Measurements from ENCODE around the gene P2RY4. TPM values are rescaled to one million over a fixed set of nuclear protein-coding genes. Genes with fewer than 3 reads are reported as not detected.

Gene P2RY4
- total RNA-seq, 1 donor = under 0.01 TPM

DNA sequence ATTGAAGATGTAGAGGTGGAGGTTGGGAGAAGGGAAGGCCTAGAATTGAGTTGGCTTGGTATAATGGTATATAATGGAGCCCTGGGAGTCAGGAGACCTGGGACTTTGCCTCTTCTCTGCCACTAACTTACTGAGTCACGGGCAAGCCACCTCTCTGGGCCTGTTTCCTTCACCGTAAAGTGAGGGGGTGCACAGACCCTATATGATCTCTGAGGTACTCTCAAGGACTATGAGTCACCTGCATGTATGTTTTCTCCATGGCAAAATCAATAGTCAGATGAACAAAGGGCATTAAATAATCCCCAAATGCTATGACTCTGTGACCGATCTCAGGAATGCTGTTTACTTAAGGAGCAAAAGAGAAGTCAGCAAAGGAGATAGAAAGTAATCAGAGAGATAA lies 5.1 kb downstream of the P2RY4 start:
- no peak overlapping the region for H3K27ac ChIP-seq (ENCODE audit: low read depth, low read length)
- H3K36me3 ChIP-seq (ENCODE audit: insufficient read depth, low read length) = no peaks in the 10 kb centered on the region
- no peak overlapping the region for H3K4me2 ChIP-seq (ENCODE audit: insufficient read depth, low read length)
- H3K4me3 ChIP-seq (ENCODE audit: insufficient read depth, low read length) = no peak overlapping the region
- H3K27me3 ChIP-seq (ENCODE audit: insufficient read depth, low read length) = no peaks in the 10 kb centered on the region
- H3K79me2 ChIP-seq (ENCODE audit: insufficient read depth, low read length) = no peaks in the 10 kb centered on the region
- DNase-seq (ENCODE audit: insufficient read length, low spot score, missing footprints) = no peak
- no peaks in the 10 kb centered on the region for H4K20me1 ChIP-seq (ENCODE audit: insufficient read depth, low read length)
- H3K4me1 ChIP-seq (ENCODE audit: insufficient read depth, low read length) = no peaks in the 10 kb centered on the region
- H3K9me3 ChIP-seq (ENCODE audit: low read depth, low read length) = no peaks in the 10 kb centered on the region
- H2AFZ ChIP-seq (ENCODE audit: low read length) = no peak overlapping the region
- TF ChIP-seq, protein P1, sequence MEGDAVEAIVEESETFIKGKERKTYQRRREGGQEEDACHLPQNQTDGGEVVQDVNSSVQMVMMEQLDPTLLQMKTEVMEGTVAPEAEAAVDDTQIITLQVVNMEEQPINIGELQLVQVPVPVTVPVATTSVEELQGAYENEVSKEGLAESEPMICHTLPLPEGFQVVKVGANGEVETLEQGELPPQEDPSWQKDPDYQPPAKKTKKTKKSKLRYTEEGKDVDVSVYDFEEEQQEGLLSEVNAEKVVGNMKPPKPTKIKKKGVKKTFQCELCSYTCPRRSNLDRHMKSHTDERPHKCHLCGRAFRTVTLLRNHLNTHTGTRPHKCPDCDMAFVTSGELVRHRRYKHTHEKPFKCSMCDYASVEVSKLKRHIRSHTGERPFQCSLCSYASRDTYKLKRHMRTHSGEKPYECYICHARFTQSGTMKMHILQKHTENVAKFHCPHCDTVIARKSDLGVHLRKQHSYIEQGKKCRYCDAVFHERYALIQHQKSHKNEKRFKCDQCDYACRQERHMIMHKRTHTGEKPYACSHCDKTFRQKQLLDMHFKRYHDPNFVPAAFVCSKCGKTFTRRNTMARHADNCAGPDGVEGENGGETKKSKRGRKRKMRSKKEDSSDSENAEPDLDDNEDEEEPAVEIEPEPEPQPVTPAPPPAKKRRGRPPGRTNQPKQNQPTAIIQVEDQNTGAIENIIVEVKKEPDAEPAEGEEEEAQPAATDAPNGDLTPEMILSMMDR (IDR thresholded peaks at IDR 0.05; ENCODE audit: extremely low read depth, low read depth, low read length) = no peak

DNA sequence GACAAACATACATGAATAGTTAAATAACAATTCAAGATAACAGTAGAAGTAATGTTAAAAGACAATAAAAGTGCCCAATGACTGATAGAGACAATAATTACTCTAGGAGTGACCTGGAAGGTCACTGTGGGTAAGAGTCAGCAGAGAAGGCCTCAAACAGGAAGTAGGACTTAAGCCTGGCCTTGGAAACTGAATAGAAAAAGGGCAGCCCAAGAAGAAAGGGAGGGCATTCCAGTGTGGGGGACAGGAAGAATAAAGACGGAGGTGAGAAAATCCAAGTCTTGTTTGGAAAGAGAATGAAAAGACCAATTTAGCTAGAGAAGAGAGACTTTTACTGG lies 6.0 kb downstream of the P2RY4 start:
- DNase-seq (ENCODE audit: insufficient read length, low spot score, missing footprints) = no peak
- no peaks in the 10 kb centered on the region for H3K9me3 ChIP-seq (ENCODE audit: low read depth, low read length)
- H4K20me1 ChIP-seq (ENCODE audit: insufficient read depth, low read length) = no peaks in the 10 kb centered on the region
- H2AFZ ChIP-seq (ENCODE audit: low read length) = no peak overlapping the region
- TF ChIP-seq, protein P1 (IDR thresholded peaks at IDR 0.05; ENCODE audit: extremely low read depth, low read depth, low read length) = no peak
- no peaks in the 10 kb centered on the region for H3K36me3 ChIP-seq (ENCODE audit: insufficient read depth, low read length)
- no peak overlapping the region for H3K4me3 ChIP-seq (ENCODE audit: insufficient read depth, low read length)
- no peaks in the 10 kb centered on the region for H3K4me1 ChIP-seq (ENCODE audit: insufficient read depth, low read length)
- no peak overlapping the region for H3K27ac ChIP-seq (ENCODE audit: low read depth, low read length)
- no peak overlapping the region for H3K4me2 ChIP-seq (ENCODE audit: insufficient read depth, low read length)
- H3K27me3 ChIP-seq (ENCODE audit: insufficient read depth, low read length) = no peaks in the 10 kb centered on the region
- no peaks in the 10 kb centered on the region for H3K79me2 ChIP-seq (ENCODE audit: insufficient read depth, low read length)

DNA sequence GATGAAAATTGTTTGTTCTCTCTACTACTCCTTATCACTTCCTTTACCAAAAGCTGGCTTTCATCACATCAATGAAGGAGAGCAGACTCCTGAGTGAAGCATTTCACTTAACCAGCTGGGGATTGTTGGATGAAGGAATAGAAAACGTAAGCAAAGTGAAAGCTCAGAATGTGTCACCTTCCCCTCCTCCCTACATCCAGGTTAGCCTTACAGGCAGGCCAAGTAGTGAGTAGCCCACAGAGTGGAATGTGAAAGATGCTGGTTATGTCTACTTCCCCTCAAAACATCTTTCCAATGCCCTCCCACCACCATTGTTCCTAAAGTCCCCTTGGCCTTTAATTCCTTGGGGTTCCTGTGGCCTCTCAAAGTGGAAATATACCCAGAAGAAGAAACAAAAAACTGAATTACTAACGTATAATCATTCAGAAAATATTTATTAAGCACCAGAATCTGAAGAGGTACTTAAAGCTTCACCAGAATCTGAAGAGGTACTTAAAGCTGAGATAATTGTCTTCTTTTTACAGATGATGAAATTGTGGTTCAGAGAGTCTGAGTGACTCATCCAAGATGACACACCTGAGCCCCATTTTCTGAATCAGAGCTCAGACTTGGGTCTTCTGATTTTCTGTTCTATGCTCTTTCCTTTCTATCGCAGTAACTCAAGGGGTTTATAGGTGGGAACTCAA lies 6.5 kb downstream of the P2RY4 start:
- no peak for DNase-seq (ENCODE audit: insufficient read length, low spot score, missing footprints)
- TF ChIP-seq, protein P1 (IDR thresholded peaks at IDR 0.05; ENCODE audit: extremely low read depth, low read depth, low read length) = no peak
- Histone ChIP-seq H3K4me3 (ENCODE audit: insufficient read depth, low read length) (no peak overlapping the region), H4K20me1 (ENCODE audit: insufficient read depth, low read length) (no peaks in the 10 kb centered on the region), H3K4me2 (ENCODE audit: insufficient read depth, low read length) (no peak overlapping the region), H3K27ac (ENCODE audit: low read depth, low read length) (no peak overlapping the region), H3K36me3 (ENCODE audit: insufficient read depth, low read length) (no peaks in the 10 kb centered on the region), H3K9me3 (ENCODE audit: low read depth, low read length) (no peaks in the 10 kb centered on the region), H3K4me1 (ENCODE audit: insufficient read depth, low read length) (no peaks in the 10 kb centered on the region), H3K79me2 (ENCODE audit: insufficient read depth, low read length) (no peaks in the 10 kb centered on the region), H2AFZ (ENCODE audit: low read length) (no peak overlapping the region), H3K27me3 (ENCODE audit: insufficient read depth, low read length) (no peaks in the 10 kb centered on the region)

DNA sequence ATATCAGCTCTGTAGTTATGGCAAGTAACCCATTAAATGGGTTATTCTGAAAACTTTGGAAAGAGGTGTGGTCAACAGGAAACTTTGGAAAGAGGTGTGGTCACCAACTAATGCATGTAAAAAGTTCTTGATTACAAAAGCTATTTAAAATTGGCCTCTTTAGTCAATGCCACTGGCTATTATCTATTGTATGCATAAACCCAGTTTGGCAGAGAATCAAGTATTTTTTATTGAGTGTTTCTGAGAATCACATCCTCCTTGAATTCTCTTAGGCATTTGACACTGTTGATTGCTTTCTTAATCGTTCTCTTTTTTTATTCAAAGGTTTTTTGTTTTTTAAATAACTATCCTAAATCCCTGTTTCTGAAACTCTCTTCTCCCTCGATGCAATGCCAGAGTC lies 7.5 kb downstream of the P2RY4 start:
- Histone ChIP-seq H4K20me1 (ENCODE audit: insufficient read depth, low read length) (no peaks in the 10 kb centered on the region), H3K79me2 (ENCODE audit: insufficient read depth, low read length) (no peaks in the 10 kb centered on the region), H2AFZ (ENCODE audit: low read length) (no peak overlapping the region), H3K4me1 (ENCODE audit: insufficient read depth, low read length) (no peaks in the 10 kb centered on the region), H3K36me3 (ENCODE audit: insufficient read depth, low read length) (no peaks in the 10 kb centered on the region), H3K27me3 (ENCODE audit: insufficient read depth, low read length) (no peaks in the 10 kb centered on the region), H3K27ac (ENCODE audit: low read depth, low read length) (no peak overlapping the region), H3K4me3 (ENCODE audit: insufficient read depth, low read length) (no peak overlapping the region), H3K9me3 (ENCODE audit: low read depth, low read length) (no peaks in the 10 kb centered on the region), H3K4me2 (ENCODE audit: insufficient read depth, low read length) (no peak overlapping the region)
- DNase-seq (ENCODE audit: insufficient read length, low spot score, missing footprints) = no peak
- TF ChIP-seq, protein P1 (IDR thresholded peaks at IDR 0.05; ENCODE audit: extremely low read depth, low read depth, low read length) = no peak
